ENCODE results near the gene TARBP2. TPM values are rescaled to one million over a fixed set of nuclear protein-coding genes. Genes with fewer than 3 reads are reported as not detected.

TARBP2 gene, protein sequence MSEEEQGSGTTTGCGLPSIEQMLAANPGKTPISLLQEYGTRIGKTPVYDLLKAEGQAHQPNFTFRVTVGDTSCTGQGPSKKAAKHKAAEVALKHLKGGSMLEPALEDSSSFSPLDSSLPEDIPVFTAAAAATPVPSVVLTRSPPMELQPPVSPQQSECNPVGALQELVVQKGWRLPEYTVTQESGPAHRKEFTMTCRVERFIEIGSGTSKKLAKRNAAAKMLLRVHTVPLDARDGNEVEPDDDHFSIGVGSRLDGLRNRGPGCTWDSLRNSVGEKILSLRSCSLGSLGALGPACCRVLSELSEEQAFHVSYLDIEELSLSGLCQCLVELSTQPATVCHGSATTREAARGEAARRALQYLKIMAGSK
- total RNA-seq: 19.6 and 30.1 TPM in 2 replicates

DNA sequence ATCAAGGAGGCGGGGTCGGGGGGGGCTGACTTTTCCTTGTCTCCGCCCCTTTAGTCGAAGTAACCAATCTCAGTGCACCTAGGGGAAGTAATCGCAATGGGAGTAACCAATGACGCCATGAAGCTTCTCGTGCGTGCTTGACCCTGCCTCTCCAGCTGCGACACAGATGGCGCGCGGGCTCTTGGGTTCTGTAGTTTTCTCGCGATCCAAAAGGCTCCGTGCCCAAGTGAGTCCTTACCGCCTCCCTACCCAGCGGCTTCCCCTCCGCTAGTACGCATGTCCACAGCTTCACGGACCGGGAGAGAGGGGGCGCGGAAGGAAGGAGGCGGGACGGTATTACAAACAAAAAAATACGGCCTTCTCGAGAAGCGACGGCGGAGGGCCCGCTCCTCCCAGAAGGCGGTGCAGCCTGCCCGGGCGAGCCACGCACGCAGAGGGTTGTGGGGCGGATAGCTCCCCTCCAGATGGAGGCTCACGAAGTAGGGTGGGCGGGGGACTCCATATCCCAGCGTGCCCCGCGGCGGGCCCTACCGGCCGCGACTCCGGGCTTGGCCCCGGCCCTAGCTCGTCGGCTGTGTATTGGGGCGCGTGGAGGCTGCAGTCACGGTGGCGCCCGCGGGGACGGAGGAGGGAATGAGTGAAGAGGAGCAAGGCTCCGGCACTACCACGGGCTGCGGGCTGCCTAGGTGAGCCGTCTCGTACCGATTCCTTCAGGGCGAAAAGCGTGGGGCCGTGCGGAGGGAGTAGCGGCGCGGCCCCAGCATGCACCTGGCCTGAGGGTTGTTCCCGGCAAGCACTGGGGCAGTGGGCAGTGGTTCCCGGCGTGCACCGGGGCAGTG, at the start of gene TARBP2:
Gene TARBP2 (plus strand): TSS at position 508 of the 839 bp plus-strand sequence. CDS start 126 bp downstream, at position 634.

DNA sequence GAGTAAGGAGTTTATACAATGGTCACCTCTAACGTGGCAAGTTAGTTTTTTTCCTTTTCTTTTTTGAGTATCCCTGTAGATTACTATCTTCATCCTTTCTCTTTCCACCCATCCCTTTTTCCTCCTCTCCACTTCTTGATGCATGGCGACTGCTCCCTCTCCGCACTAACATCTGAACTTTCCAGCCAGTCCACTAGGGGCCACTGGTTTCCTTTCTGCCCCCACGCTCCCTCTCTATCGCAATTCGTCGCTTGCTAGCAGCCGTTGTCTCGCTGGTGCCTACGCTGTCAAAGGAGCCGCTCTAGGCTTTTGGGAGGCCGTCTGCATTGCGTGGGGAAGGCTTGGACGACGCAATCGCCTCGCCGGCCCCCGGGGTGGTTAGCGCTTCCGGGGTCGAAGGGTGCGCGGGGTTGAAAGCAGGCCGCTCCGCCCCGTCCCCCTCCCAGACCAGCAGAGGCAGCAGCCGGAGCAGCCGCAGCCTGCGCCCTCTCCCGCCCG, 49.4 kb upstream of the TARBP2 start, which contains the start of gene PCBP2:
Gene PCBP2 (plus strand): TSS at position 442 of the 498 bp plus-strand sequence. CDS start 2,699 bp downstream, outside the sequence.

DNA sequence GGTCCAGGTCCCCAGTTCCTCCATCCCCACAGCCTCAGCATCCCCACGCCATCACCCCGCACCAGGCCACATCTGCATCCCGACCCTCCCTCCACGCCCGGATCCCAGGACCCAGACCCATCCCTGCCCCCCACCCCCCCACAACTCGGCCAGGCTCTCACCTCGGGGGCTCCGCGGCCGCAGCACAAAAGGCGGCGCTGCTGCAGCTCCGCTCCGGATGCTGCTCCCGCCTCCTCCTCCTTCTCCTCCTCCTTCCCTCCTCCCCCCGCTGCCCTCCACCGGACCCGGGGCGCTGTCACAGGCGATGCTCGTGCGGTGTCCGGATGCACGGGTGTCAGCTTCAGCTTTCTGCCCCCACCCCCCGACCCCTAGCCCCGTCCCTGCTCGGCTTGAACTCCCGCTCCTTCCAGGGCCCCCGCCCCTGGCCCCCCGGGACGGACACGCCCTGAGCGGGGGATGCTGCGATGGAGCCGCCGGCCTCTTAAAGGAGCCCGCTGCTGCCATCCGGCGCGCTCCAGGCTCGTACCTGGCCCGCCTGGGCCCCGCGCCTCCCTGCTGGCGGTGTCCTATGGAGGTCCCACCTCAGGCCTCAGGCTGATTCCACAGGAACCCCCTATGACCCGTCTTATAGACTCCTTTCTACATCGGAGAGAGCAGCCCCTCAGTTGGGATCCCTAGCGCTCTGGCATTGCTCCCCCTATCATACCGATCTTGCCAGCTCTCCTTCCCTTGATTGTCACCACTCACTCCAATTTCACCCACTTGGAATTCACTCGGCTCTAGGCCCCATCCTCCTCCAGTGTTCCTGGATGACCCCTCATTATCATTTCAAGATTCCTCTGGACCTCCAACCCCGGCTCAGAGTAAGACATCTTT, 1.6 kb upstream of the TARBP2 start, which contains the start of gene MAP3K12:
Gene MAP3K12 (minus strand): TSS at position 193 of the 876 bp plus-strand sequence. CDS start 12,067 bp downstream, outside the sequence.

DNA sequence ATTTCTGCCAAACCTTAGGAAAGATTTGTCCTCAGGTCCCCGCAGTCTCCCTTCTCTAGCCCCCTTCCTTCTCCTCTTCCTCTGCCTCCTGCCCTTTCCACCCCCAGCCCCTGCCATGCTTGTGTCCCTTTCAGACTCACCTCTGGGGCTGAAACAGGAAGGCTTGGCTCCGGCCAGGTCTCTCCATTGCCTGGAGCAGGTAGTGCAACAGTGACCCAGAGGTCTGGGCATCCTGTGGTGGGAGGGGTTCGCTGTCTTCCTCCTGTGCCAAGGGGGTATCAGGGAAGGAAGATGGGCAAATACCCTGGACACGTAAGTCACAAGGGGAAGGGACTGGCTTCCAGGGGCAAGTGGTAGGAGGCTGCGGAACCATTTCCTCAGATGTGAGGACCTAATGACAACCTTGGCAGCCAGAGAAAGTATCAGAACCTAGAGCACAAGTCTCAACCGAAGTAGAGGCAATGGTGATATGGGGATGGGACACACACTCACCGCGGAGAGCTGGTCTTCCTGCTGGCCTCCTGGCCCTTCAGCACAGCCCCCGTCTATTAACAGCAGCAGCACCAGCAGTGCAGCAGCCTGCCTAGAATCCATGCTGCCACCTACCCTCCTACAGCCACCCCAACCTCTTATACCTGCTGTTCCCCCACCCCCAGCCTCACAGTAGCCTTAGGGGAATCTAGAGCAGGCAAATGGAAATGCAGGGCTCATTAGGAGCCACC, 6.0 kb downstream of the TARBP2 start, which contains the start of gene NPFF:
Gene NPFF (minus strand): TSS at position 604 of the 722 bp plus-strand sequence. CDS start 10 bp downstream, at position 594.

Small RNA genes lying within 50 kb of the gene (small RNA-seq; reads per million reads assigned to genes)
- gene AC023509.3: not detected

Other genes with a start within 250 kb of the TARBP2 start
- 3.7 and 6.2 TPM in 2 replicates for gene ESPL1, start 233.0 kb upstream of the TARBP2 start, total RNA-seq
- gene PFDN5, start 205.7 kb upstream of the TARBP2 start, total RNA-seq: 514 and 560 TPM in 2 replicates
- gene MYG1, start 201.6 kb upstream of the TARBP2 start, total RNA-seq: 34.8 and 41.3 TPM in 2 replicates
- gene AAAS, start 179.7 kb upstream of the TARBP2 start, total RNA-seq: 32.1 and 33.1 TPM in 2 replicates
- under 0.01 TPM in 1 of 2 replicates, not detected in the other for gene SP7, start 164.9 kb upstream of the TARBP2 start, total RNA-seq
- 48.2 and 51.1 TPM in 2 replicates for gene SP1, start 121.1 kb upstream of the TARBP2 start, total RNA-seq
- not detected in 2 replicates for gene AMHR2, start 77.4 kb upstream of the TARBP2 start, total RNA-seq
- gene PRR13, start 59.5 kb upstream of the TARBP2 start, total RNA-seq: 60.4 and 65.7 TPM in 2 replicates
- gene PCBP2, start 49.2 kb upstream of the TARBP2 start, total RNA-seq: 264 and 324 TPM in 2 replicates
- 27.2 and 30.7 TPM in 2 replicates for gene MAP3K12, start 1.8 kb upstream of the TARBP2 start, total RNA-seq
- gene NPFF, start 6.2 kb downstream of the TARBP2 start, total RNA-seq: not detected in 2 replicates
- gene ATF7, start 125.1 kb downstream of the TARBP2 start, total RNA-seq: 24.3 TPM in 2 replicates
- gene ATP5MC2, start 174.8 kb downstream of the TARBP2 start, total RNA-seq: 120 and 127 TPM in 2 replicates
- 151 and 163 TPM in 2 replicates for gene CALCOCO1, start 226.2 kb downstream of the TARBP2 start, total RNA-seq